Central memory CD4-positive, alpha-beta T cell (primary cell): ENCODE measurements around the gene HAPLN2.

Experiments used
- DNase-seq: peaks from one replicate; pipeline ENCODE4 v3.0.0; 2022

Gene HAPLN2

DNA sequence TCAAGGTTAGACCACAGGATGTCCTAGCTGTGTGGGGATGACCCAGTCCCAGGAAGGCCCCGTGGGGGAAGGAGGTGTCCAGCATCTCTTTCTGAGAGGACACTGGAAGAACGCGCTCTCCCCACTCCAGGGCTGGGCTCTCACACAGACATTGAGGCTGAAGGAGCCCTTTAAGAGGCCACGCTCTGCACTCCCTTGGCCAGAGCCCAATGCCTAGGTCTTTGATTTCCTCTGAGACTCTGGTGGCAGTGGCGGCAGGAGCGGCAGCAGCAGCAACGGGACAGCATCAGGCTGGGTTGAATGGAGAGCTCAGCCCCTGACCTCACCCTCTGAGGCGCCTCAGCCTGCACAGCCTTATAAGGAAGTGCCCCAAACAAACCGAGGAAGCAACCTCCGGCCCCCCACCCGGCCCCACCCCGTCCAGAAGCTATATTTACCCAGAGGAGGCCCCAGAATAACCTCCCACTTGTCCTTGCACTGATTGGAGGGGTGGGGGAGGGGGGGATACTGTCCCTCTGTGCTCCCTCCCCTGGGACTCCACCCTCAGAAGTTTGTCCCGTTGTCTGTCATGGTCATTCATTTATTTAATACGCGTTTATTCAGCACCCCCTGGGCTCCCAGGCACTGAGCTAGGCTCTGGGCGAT lies 45.7 kb downstream of the HAPLN2 start:
- no peak for DNase-seq

DNA sequence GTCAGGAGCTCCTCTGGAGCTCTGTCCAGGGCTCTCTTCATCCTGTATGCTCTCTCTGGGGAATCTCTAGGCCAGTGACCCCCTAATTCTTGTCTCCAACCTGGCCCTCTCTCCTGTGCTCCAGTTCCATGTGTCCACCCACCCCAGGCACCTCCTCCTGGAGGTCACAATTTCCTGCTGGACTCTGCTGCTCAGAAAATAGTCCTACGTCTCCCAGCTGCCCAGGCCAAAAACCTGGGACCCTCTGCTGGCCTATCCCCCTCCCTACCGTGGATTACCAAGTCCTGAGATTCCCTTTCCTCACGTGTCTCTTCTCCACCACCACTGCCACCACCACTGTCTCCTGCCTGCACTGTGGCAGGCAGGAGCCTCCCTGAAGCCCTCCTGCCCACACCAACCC lies 46.3 kb downstream of the HAPLN2 start:
- no peak for DNase-seq

DNA sequence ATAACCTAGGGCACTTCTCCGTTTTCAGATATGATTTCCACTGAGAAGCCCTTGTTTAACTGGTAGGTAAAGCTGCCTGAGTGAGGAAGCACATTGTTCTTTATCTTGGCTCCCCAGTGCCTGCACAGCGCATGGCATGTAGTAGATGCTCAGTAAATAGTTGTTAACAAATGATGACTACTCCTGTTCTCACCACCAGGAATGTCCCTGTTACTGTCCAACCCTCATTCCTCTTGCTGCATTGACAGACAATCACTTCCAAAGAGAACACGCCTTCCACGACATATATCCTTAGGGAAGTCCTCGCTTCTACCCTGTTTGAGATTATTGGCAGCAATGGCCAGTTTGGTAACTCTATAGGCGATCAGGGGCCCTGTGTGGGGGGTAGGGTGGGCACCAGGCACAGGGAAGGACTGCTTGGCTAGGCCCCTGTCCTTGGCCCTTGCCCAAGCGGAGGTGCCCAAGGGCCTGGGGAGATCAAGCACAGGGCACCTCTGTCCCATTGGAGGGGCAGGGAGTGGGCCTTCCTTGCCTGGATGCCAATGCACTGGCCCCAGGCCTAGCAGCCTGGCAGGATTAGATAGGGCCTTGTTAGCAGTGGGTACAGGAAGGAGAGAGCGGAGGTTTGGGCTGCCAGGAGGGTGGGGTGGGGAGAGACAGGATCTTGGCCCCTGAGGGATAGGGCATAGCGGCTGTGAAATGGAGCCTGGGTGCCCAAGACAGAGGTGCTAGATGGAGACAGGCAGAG lies 47.8 kb downstream of the HAPLN2 start:
- no peak for DNase-seq

DNA sequence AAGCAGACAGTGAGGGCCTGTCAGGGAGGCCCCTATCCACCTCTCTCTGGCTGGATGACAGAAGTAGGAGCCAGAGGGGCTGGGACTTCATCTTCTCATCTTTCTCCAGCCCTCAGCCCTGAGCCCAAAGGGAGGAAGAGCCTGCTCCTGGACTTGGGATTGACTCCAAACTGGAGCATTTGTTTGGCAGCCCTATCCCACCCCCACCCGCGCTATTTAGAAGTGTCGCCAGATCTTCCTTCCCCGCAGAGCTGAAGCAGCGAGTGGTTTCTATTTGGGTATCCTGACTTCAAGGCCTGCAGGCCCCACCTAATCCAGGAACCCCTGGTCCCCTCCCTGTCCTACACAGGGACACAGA lies 48.4 kb downstream of the HAPLN2 start:
- no peak for DNase-seq

- DNase-seq: no peak
Measured at GRCh38 chr1:156667968-156668709, 48.9 kb downstream of the HAPLN2 start.

DNA sequence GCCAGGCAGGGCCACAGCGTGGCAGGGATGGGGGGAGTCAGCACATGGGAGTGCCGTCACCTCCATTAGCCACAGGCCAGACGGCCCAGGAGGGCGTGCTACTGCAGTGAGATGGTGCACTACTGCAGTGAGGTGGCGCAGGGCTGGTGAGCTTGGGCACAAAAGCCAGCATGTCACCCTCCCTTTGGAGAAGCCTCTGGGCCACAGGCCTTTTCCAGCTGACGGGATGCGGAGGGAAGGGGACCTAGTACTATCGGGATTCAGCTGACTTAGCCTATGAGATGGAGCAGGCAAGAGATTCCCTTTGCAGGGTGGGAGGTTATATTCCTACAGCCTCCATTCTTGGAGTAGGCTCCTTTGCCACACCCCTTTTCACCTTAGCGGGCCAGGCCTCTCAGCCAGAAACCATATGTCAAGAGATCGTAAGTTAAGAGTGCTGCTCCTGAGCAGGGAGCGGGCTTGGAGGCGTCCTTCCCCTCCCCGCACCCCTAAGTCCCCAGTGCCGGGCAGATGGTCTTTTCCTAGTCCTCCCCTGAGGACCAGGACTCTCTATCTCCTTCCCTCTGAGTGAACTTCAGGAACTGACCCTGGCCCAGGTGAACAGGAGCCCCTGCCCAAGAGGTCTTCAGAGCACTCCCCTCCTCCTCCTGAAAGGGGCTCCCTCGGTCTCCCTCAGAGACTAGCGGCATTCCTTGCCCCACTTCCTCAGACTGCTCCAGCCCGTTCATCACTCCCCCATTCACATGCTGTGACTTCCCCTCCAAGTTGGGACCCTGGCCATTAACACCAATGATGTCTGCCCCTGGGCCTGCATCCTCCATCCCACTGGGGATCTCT lies 49.8 kb downstream of the HAPLN2 start:
- no peak for DNase-seq

- DNase-seq: no peak
Measured at GRCh38 chr1:156669794-156670193, 50.6 kb downstream of the HAPLN2 start.

GRCh38 chr1:156670359-156670758 lies 51.1 kb downstream of the HAPLN2 start:
- DNase-seq: no peak

DNA sequence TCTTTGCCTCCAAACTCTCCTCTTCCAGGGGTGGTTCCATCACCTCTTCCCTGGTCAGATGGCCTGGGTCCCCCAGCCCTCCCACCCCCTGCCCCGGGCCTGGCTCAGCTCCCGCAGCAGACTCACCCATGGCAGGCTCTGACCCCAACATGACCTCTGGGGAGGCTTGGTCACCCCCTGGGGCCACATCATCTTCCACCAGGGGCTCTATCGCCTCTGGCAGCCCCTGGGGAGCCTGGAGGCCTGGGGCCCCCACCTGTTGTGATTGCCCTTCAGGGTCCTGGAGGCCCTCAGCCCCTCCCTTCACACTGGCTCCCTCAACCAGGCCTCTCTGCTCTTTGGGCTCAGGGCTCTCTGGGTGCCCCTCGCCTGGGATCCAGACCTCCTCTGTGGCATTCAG lies 51.6 kb downstream of the HAPLN2 start:
- DNase-seq: no peak

DNA sequence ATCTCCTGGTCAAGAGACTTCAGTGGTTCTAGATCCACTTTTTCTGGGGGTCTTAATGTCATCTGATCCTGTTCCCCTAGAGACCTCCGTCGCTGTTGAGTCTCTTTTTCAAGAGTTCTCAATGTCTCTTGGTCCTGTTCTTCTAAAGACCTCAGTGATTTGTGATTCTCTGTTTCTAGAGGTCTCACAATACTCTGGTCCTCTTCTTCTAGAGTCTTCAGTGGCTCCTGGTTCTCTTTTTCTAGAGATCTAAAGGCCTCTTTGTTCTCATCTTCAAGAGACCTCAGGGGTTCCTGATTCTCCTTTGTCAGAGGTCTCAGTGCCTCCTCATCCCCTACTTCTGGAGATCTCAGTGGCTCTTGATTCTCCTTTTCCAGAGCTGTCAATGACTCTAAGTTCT lies 52.6 kb downstream of the HAPLN2 start:
- DNase-seq: no peak

DNA sequence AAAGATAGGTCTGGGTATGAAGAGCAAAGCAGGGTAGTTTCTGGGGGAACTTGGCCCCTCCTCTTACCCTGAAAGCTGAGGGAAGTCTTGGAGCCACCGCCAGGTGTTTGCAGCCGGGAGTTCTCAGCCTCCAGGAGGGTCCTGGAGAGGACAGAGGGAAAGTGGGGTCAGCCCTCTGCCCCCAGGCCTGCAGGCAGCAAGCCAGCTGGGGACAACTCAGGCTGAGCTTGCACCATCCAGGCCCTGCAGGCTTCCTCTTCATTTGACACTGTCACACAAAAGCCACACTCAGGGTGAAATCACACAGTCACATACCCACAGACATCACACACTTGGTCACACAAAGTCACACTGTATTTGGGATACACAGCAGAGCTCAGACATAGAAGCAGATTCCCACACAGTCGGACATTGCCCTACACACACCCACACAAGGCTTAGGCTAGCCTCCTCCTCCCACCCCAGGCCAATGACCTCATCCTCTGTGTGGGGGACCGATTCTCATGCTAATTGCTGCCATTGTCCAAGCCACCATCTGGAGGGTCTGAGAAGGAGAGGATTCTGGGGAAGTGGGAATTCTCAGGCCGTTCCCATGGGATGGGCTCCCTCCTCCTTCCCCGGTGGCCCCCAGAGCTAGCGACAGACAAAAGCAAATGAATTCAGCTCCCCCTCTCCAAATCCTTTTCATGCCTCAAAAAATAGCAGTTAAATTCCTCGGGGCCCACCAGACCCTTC lies 54.3 kb downstream of the HAPLN2 start:
- DNase-seq: no peak
